HEK293T (cell line): ENCODE data around the gene GRID1.

Experiments
- CTCF ChIA-PET: fragments of 350-600 bp; formaldehyde crosslinking; extraction: SDS; loops from one replicate; lab custom pipeline; 2021; ENCODE audit warnings: antibody characterized with exemption, inconsistent platforms; lab: Yijun Ruan, JAX
- POLR2A ChIA-PET: fragments of 350-600 bp; formaldehyde crosslinking; extraction: SDS; loops from one replicate; lab custom pipeline; 2020; ENCODE audit warnings: antibody characterized with exemption, inconsistent platforms; lab: Yijun Ruan, JAX
- DNase-seq: peaks from one replicate; pipeline ENCODE4 v3.0.0; 2012; ENCODE audit warnings: mixed read lengths; ENCODE audit errors: extremely low spot score
- ARNT ChIP-seq: fragments of 450-650 bp; IDR thresholded peaks from 2 replicates; pipeline ENCODE4 v1.6.1; 2017; ENCODE audit warnings: mild to moderate bottlenecking
- BHLHE40 ChIP-seq: fragments of 450-650 bp; IDR thresholded peaks from 2 replicates; pipeline ENCODE4 v1.6.1; 2016; ENCODE audit warnings: mild to moderate bottlenecking, moderate library complexity, borderline replicate concordance
- CTBP1 ChIP-seq: fragments of 450-650 bp; IDR thresholded peaks from 2 replicates; pipeline ENCODE4 v1.6.1; 2016; ENCODE audit warnings: borderline replicate concordance
- ELF4 ChIP-seq: fragments of 450-650 bp; IDR thresholded peaks from 2 replicates; pipeline ENCODE4 v1.6.1; 2017; ENCODE audit warnings: antibody characterized with exemption
- FOXA1 ChIP-seq: fragments of 450-650 bp; IDR thresholded peaks from 2 replicates; pipeline ENCODE4 v1.6.1; 2016; ENCODE audit warnings: mild to moderate bottlenecking
- FOXK2 ChIP-seq: fragments of 450-650 bp; IDR thresholded peaks from 2 replicates; pipeline ENCODE4 v1.6.1; 2016; ENCODE audit warnings: mild to moderate bottlenecking
- FOXM1 ChIP-seq: fragments of 450-650 bp; IDR thresholded peaks from 2 replicates; pipeline ENCODE4 v1.6.1; 2017; ENCODE audit warnings: mild to moderate bottlenecking, borderline replicate concordance
- HDGF ChIP-seq: fragments of 450-650 bp; IDR thresholded peaks from 2 replicates; pipeline ENCODE4 v1.6.1; 2017; ENCODE audit warnings: antibody characterized with exemption, borderline replicate concordance
- L3MBTL2 ChIP-seq: fragments of 450-650 bp; conservative IDR thresholded peaks from 2 replicates; pipeline ENCODE4 v1.6.1; 2016; ENCODE audit warnings: mild to moderate bottlenecking
- LEF1 ChIP-seq: fragments of 450-650 bp; IDR thresholded peaks from 2 replicates; pipeline ENCODE4 v1.6.1; 2017; ENCODE audit warnings: mild to moderate bottlenecking, borderline replicate concordance
- NFRKB ChIP-seq: fragments of 450-650 bp; IDR thresholded peaks from 2 replicates; pipeline ENCODE4 v1.6.1; 2016; ENCODE audit warnings: mild to moderate bottlenecking, moderate library complexity
- PKNOX1 ChIP-seq: fragments of 450-650 bp; IDR thresholded peaks from 2 replicates; pipeline ENCODE4 v1.6.1; 2016
- SP1 ChIP-seq: fragments of 450-650 bp; IDR thresholded peaks from 2 replicates; pipeline ENCODE4 v1.6.1; 2017
- SUZ12 ChIP-seq: fragments of 450-650 bp; IDR thresholded peaks from 2 replicates; pipeline ENCODE4 v1.6.1; 2016; ENCODE audit warnings: mild to moderate bottlenecking
- TARDBP ChIP-seq: fragments of 450-650 bp; IDR thresholded peaks from 2 replicates; pipeline ENCODE4 v1.6.1; 2016
- ZNF384 ChIP-seq: fragments of 450-650 bp; IDR thresholded peaks from 2 replicates; pipeline ENCODE4 v1.6.1; 2016

GRID1 gene

DNA sequence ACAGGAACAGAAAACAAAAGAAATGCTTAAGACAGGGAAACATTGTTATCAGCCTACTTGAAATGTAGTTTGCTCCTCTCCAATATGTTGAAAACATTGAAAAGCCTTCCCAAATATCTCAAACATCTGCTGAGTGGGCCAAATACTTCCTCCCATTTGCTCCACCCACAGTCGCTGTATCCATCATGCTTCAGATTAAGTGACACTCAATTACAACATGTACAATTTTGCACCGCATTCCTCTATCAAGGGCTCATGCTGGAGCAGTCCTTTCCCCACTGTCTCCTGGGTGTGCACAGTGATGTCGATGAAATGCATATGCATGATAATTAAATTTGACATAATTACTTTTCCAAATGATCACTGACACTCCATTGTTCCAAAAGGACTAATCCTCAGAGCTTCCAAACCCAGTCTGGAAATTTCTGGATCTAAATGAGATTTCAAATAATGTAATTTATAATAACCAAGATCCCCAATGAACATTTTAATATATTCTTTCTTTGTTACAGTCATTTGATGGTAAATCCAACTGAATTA, 604.6 kb downstream of the GRID1 start:
- ChIA-PET POLR2A (no interaction called here), CTCF (no interaction called here)
- TF ChIP-seq CTBP1 = no peak
- TF ChIP-seq SP1 = no peak
- TF ChIP-seq PKNOX1 = no peak
- no peak for TF ChIP-seq L3MBTL2
- TF ChIP-seq ELF4 = no peak
- TF ChIP-seq HDGF = no peak
- TF ChIP-seq NFRKB = no peak
- TF ChIP-seq FOXA1 = no peak
- no peak for TF ChIP-seq TARDBP
- TF ChIP-seq BHLHE40 = no peak
- no peak for TF ChIP-seq FOXM1
- TF ChIP-seq SUZ12 = no peak

GRCh38 chr10:85741626-85742300, 624.8 kb downstream of the GRID1 start:
- CTCF ChIA-PET = no interaction called here
- TF ChIP-seq HDGF = no peak
- no peak for TF ChIP-seq SUZ12
- TF ChIP-seq FOXM1 = no peak
- TF ChIP-seq TARDBP = no peak
- TF ChIP-seq CTBP1 = no peak
- POLR2A ChIA-PET = no interaction called here
- DNase-seq = no peak

More for the DNA sequence above, 604.6 kb downstream of the GRID1 start:
- DNase-seq = no peak

DNA sequence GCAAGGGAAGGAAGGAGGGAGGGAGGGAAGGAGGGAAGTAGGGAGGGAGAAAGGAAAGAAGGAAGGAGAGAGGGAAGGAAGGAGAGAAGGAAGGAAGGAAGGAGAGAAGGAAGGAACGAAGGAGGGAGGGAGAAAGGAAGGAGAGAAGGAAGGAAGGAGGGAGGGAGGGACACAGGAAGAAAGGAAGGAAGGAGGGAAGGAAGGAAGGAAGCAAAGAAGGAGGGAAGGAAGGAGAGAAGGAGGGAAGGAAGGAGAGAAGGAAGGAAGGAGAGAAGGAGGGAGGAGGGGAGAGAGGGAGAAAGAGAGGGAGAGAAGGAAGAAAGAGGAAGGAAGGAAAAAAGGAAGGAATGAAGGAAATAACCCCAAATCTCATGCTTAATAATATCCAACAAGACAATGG, 630.6 kb downstream of the GRID1 start:
- no peak for TF ChIP-seq FOXM1
- TF ChIP-seq ELF4 = no peak
- TF ChIP-seq TARDBP = no peak
- TF ChIP-seq ARNT = no peak
- no peak for TF ChIP-seq CTBP1
- TF ChIP-seq L3MBTL2 = no peak
- no peak for TF ChIP-seq LEF1
- TF ChIP-seq FOXA1 = no peak
- no peak for TF ChIP-seq HDGF
- no peak for TF ChIP-seq ZNF384
- no peak for TF ChIP-seq SUZ12
- TF ChIP-seq FOXK2 = no peak
- no peak for TF ChIP-seq SP1
- ChIA-PET CTCF (no interaction called here), POLR2A (no interaction called here)
- no peak for DNase-seq

- TF ChIP-seq NFRKB = no peak
- no peak for TF ChIP-seq LEF1
- no peak for TF ChIP-seq L3MBTL2
- no peak for TF ChIP-seq TARDBP
- no peak for TF ChIP-seq CTBP1
- no peak for TF ChIP-seq SP1
- no peak for TF ChIP-seq ELF4
- no peak for TF ChIP-seq FOXK2
- TF ChIP-seq PKNOX1 = no peak
- no peak for TF ChIP-seq SUZ12
- TF ChIP-seq FOXA1 = no peak
- TF ChIP-seq ZNF384 = no peak
- TF ChIP-seq ARNT = no peak
- no peak for TF ChIP-seq BHLHE40
- TF ChIP-seq FOXM1 = no peak
- no peak for TF ChIP-seq HDGF
- CTCF ChIA-PET = interaction anchor here (1.0 kb wide), 1 partner anchor 16 kb away, joined by 3 read pairs; no protein-coding TSS in a partner anchor
- DNase-seq = no peak
- POLR2A ChIA-PET = no interaction called here
Measured at GRCh38 chr10:85734791-85735190, 631.8 kb downstream of the GRID1 start.

DNA sequence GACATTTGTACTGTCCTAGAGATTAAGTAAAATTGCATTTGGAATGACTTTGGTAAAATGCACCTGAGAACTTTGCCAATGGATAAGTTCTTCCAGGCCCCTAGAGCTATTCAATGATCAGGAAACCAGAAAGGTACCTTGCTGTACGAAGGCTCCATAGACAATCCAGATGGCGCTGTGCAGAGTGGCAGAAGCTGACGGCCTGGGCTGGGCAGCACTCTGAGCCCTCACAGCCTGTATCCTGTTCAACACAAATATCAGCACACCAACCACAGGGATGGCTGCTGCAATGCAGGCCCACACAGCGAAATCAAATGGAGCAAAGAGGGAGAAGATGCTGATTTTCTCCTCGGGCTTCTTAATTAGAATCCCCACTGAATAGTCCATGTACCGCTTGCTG, 642.4 kb downstream of the GRID1 start:
- CTCF ChIA-PET = no interaction called here
- DNase-seq = no peak
- TF ChIP-seq ZNF384 (no peak), ARNT (no peak), CTBP1 (no peak), ELF4 (no peak), SP1 (no peak), BHLHE40 (no peak), HDGF (no peak), TARDBP (no peak), SUZ12 (no peak), L3MBTL2 (no peak), PKNOX1 (no peak), NFRKB (no peak), FOXA1 (no peak), FOXK2 (no peak), LEF1 (no peak), FOXM1 (no peak)
- POLR2A ChIA-PET = no interaction called here
